H1 (cell line): ENCODE measurements around the gene PAX7. TPM values are rescaled to one million over a fixed set of nuclear protein-coding genes. Genes with fewer than 3 reads are reported as not detected.

Experiments
- CTCF ChIA-PET: fragments of 300-600 bp; sonication (Branson Sonifier 250); formaldehyde crosslinking; loops from one replicate; lab custom pipeline; 2021; ENCODE audit not compliant: partially characterized antibody; lab: Charles Lee
- POLR2A ChIA-PET: fragments of 300-600 bp; sonication (Branson Sonifier 250); formaldehyde crosslinking; loops from one replicate; lab custom pipeline; 2021; ENCODE audit warnings: inconsistent platforms; ENCODE audit not compliant: partially characterized antibody; lab: Charles Lee
- DNase-seq, 2 experiments: peaks; one replicate each; pipeline versions ENCODE4 v3.0.0 to v3.0.0-alpha.2; 2010 to 2022; ENCODE audit warnings: low spot score in 2 of 2, low read depth in 1 of 2, mixed read lengths in 1 of 2
- FAIRE-seq: peaks from 2 replicates; lab custom pipeline; 2011; peaks lifted over from hg19 to GRCh38; lab: Jason Lieb, UNC
- H2AFZ ChIP-seq: 2 replicates; pipeline ENCODE4 v1.8.1; 2012; ENCODE audit warnings: low read length, inconsistent platforms
- H2AK5ac ChIP-seq: 2 replicates; pipeline ENCODE4 v1.6.1; 2013; ENCODE audit warnings: low read depth, low read length
- H2BK120ac ChIP-seq: replicated peaks from 2 replicates; pipeline ENCODE3; 2013; ENCODE audit warnings: low read depth, low read length, inconsistent platforms
- H2BK12ac ChIP-seq: 2 replicates; pipeline ENCODE4 v1.6.1; 2013; ENCODE audit warnings: low read depth, low read length
- H2BK15ac ChIP-seq: 2 replicates; pipeline ENCODE4 v1.6.1; 2013; ENCODE audit warnings: low read length
- H2BK20ac ChIP-seq: 2 replicates; pipeline ENCODE4 v1.6.1; 2013; ENCODE audit warnings: low read length
- H2BK5ac ChIP-seq: 2 replicates; pipeline ENCODE4 v1.6.1; 2013; ENCODE audit warnings: low read depth, low read length
- H3K14ac ChIP-seq: 2 replicates; pipeline ENCODE4 v1.6.1; 2013; ENCODE audit warnings: inconsistent platforms; ENCODE audit not compliant: insufficient read length
- H3K18ac ChIP-seq: 2 replicates; pipeline ENCODE4 v1.6.1; 2013; ENCODE audit warnings: low read length; ENCODE audit errors: extremely low read depth
- H3K23ac ChIP-seq: 2 replicates; pipeline ENCODE4 v1.6.1; 2013; ENCODE audit warnings: inconsistent platforms; ENCODE audit not compliant: insufficient read length
- H3K23me2 ChIP-seq: 2 replicates; pipeline ENCODE4 v1.6.1; 2013; ENCODE audit warnings: low read depth, low read length
- H3K27ac ChIP-seq: 2 replicates; pipeline ENCODE4 v1.6.1; 2011; ENCODE audit warnings: low read depth, low read length, inconsistent platforms
- H3K27me3 ChIP-seq, 4 experiments: replicated peaks in 1 of 4; 1 replicate in 1 of 4; 2 replicates in 3 of 4; pipeline versions ENCODE4 v1.6.1 to v1.8.1; 2011 to 2013; ENCODE audit warnings: low read length in 3 of 4, mild to moderate bottlenecking in 3 of 4, inconsistent platforms in 2 of 4, mixed read lengths in 2 of 4, moderate library complexity in 1 of 4; ENCODE audit not compliant: control insufficient read depth in 3 of 4, insufficient read depth in 3 of 4; ENCODE audit errors: extremely low read depth in 1 of 4
- H3K36me3 ChIP-seq, 4 experiments: 2 replicates each; pipeline versions ENCODE4 v1.6.1 to v1.8.1; 2011 to 2013; ENCODE audit warnings: mild to moderate bottlenecking in 4 of 4, low read length in 3 of 4, moderate library complexity in 2 of 4, control low read depth in 1 of 4, inconsistent platforms in 1 of 4; ENCODE audit not compliant: insufficient read depth in 4 of 4, control insufficient read depth in 2 of 4
- H3K4ac ChIP-seq: replicated peaks from 2 replicates; pipeline ENCODE3; 2013; ENCODE audit warnings: low read length, low read depth, mixed read lengths, inconsistent platforms; ENCODE audit not compliant: insufficient read length
- H3K4me1 ChIP-seq, 4 experiments: replicated peaks in 1 of 4; 1 replicate in 1 of 4; 2 replicates in 3 of 4; pipeline versions ENCODE4 v1.6.1 to v1.8.1; 2011 to 2013; ENCODE audit warnings: low read length in 3 of 4, inconsistent platforms in 2 of 4, mixed read lengths in 1 of 4; ENCODE audit not compliant: insufficient read depth in 4 of 4, control insufficient read depth in 3 of 4
- H3K4me2 ChIP-seq, 2 experiments: 2 replicates each; pipeline versions ENCODE4 v1.6.1 to v1.8.1; 2011 to 2013; ENCODE audit warnings: low read depth in 2 of 2, low read length in 2 of 2, control low read depth in 1 of 2, inconsistent platforms in 1 of 2, mild to moderate bottlenecking in 1 of 2; ENCODE audit not compliant: insufficient read depth in 1 of 2
- H3K4me3 ChIP-seq, 4 experiments: fragments of 200-600, 300-600 bp in 1 of 4; sonication (generic), shearing (Covaris generic), sonication (Bioruptor Twin) in 1 of 4; 2 replicates each; pipeline versions ENCODE4 v1.5.1 to v1.8.1; 2011 to 2016; ENCODE audit warnings: low read length in 4 of 4, low read depth in 3 of 4, control low read depth in 2 of 4, inconsistent platforms in 2 of 4, mild to moderate bottlenecking in 2 of 4, mixed read lengths in 1 of 4, moderate library complexity in 1 of 4; ENCODE audit not compliant: insufficient read depth in 2 of 4; ENCODE audit errors: extremely low read depth in 1 of 4
- H3K56ac ChIP-seq: replicated peaks from 2 replicates; pipeline ENCODE3; 2013; ENCODE audit warnings: low read depth, mild to moderate bottlenecking, mixed read lengths, low read length, inconsistent platforms; ENCODE audit not compliant: insufficient read length
- H3K79me1 ChIP-seq: 2 replicates; pipeline ENCODE4 v1.6.1; 2013; ENCODE audit warnings: low read depth, low read length, control low read depth
- H3K79me2 ChIP-seq, 2 experiments: 2 replicates each; pipeline versions ENCODE4 v1.6.1 to v1.8.1; 2012 to 2013; ENCODE audit warnings: low read length in 2 of 2, mild to moderate bottlenecking in 2 of 2, inconsistent platforms in 1 of 2; ENCODE audit not compliant: insufficient read depth in 2 of 2, control insufficient read depth in 1 of 2
- H3K9ac ChIP-seq, 4 experiments: replicated peaks in 1 of 4; 1 replicate in 1 of 4; 2 replicates in 3 of 4; pipeline versions ENCODE4 v1.6.1 to v1.8.1; 2011 to 2013; ENCODE audit warnings: low read depth in 3 of 4, low read length in 3 of 4, control low read depth in 2 of 4, mild to moderate bottlenecking in 2 of 4, moderate library complexity in 2 of 4, inconsistent platforms in 1 of 4; ENCODE audit errors: extremely low read depth in 1 of 4
- H3K9me3 ChIP-seq, 2 experiments: 2 replicates each; pipeline versions ENCODE4 v1.6.1 to v1.8.1; 2012 to 2013; ENCODE audit warnings: mild to moderate bottlenecking in 2 of 2, moderate library complexity in 2 of 2, control low read depth in 1 of 2, inconsistent platforms in 1 of 2, low read depth in 1 of 2, low read length in 1 of 2, mixed read lengths in 1 of 2; ENCODE audit not compliant: insufficient read depth in 2 of 2
- H4K20me1 ChIP-seq, 2 experiments: replicated peaks in 1 of 2; 2 replicates each; pipeline versions ENCODE3 to v1.8.1; 2011 to 2013; ENCODE audit warnings: inconsistent platforms in 2 of 2, low read length in 2 of 2, mild to moderate bottlenecking in 1 of 2; ENCODE audit not compliant: insufficient read depth in 2 of 2, control insufficient read depth in 1 of 2
- H4K5ac ChIP-seq: 2 replicates; pipeline ENCODE4 v1.6.1; 2013; ENCODE audit warnings: low read length, low read depth, mixed read lengths, inconsistent platforms; ENCODE audit not compliant: insufficient read length
- H4K8ac ChIP-seq: 2 replicates; pipeline ENCODE4 v1.8.0; 2013; ENCODE audit warnings: mild to moderate bottlenecking, moderate library complexity, low read length, inconsistent platforms; ENCODE audit not compliant: insufficient read depth; ENCODE audit errors: extremely low read depth
- H4K91ac ChIP-seq: replicated peaks from 2 replicates; pipeline ENCODE3; 2013; ENCODE audit warnings: low read length, mixed read lengths, inconsistent platforms; ENCODE audit not compliant: insufficient read length
- CTCF ChIP-seq, 3 experiments: IDR thresholded peaks; 1 replicate in 2 of 3; 2 replicates in 1 of 3; pipeline versions ENCODE4 v1.5.1 to v1.6.1; 2011; ENCODE audit warnings: low read length in 3 of 3, mild to moderate bottlenecking in 3 of 3, inconsistent platforms in 2 of 3, low read depth in 1 of 3, moderate library complexity in 1 of 3; ENCODE audit not compliant: insufficient read depth in 1 of 3; ENCODE audit errors: control extremely low read depth in 1 of 3
- PHF8 ChIP-seq: fragments of 200-600 bp; sonication (generic); conservative IDR thresholded peaks from 2 replicates; pipeline ENCODE4 v1.7.1; 2012; ENCODE audit warnings: low read depth, mild to moderate bottlenecking, inconsistent platforms, low read length, moderate library complexity
- RFX5 ChIP-seq: IDR thresholded peaks from 2 replicates; pipeline ENCODE4 v1.6.1; 2011; ENCODE audit warnings: low read depth, low read length, improper control_type of control experiment, borderline replicate concordance
- RNF2 ChIP-seq: fragments of 200-900, 300-1000 bp; sonication (generic); IDR thresholded peaks from 2 replicates; pipeline ENCODE4 v1.7.1; 2016; ENCODE audit warnings: borderline replicate concordance, low read depth, mild to moderate bottlenecking, antibody characterized with exemption, low read length; ENCODE audit not compliant: poor library complexity, severe bottlenecking; ENCODE audit errors: missing control alignments
- TAF1 ChIP-seq: IDR thresholded peaks from 2 replicates; pipeline ENCODE4 v1.6.1; 2011; ENCODE audit warnings: mild to moderate bottlenecking, low read depth, low read length
- TAF7 ChIP-seq: optimal IDR thresholded peaks from 2 replicates; pipeline ENCODE3; 2011; ENCODE audit warnings: low read depth, mild to moderate bottlenecking, inconsistent platforms, low read length, moderate library complexity, borderline replicate concordance
- YY1 ChIP-seq: IDR thresholded peaks from 2 replicates; pipeline ENCODE4 v1.6.1; 2011; ENCODE audit warnings: low read depth, mild to moderate bottlenecking, low read length
- ZNF274 ChIP-seq: IDR thresholded peaks from 2 replicates; pipeline ENCODE4 v1.7.0; 2012; ENCODE audit warnings: low read length, borderline replicate concordance; ENCODE audit errors: extremely low read depth
- WGBS, 2 experiments: shearing (Covaris generic) in 1 of 2; methylation state at CpG; one replicate each; pipeline versions ENCODE4 v1.1.6 to v1.1.7; 2013 to 2015; ENCODE audit warnings: low lambda C conversion rate in 2 of 2, mixed read lengths in 2 of 2, inconsistent platforms in 1 of 2, low coverage in 1 of 2, missing lambda C conversion rate in 1 of 2; ENCODE audit not compliant: insufficient replicate concordance in 2 of 2, insufficient coverage in 1 of 2, insufficient read length in 1 of 2; ENCODE audit errors: extremely low coverage in 1 of 2, missing lambda C conversion rate in 1 of 2; 5-methylcytosine and 5-hydroxymethylcytosine counted together
- polyA plus RNA-seq, 7 experiments: library from polyadenylated mRNA; depleted of rRNA in 3 of 7; stranded (reverse) in 5 of 7; unstranded in 2 of 7; fragments of >200 nt in 5 of 7; fragments of 200-250 nt in 2 of 7; gene quantifications; 1 replicate in 5 of 7; 2 replicates in 1 of 7; 4 replicates in 1 of 7; pipeline versions ENCODE4 v1.2.1 to v1.2.3, GENCODE V29; 2011 to 2013; ENCODE audit warnings: missing spikeins in 2 of 7, mixed read lengths in 2 of 7
- total RNA-seq: library from RNA; stranded (reverse); fragmentation: NEBNext Ultra II Directional; extraction: Animal tissue kit (Norgen Biotek cat#: 25700); gene quantifications from 2 replicates; pipeline ENCODE4 v1.2.1, GENCODE V29; 2021

Gene PAX7
- total and polyA plus RNA-seq, 2 of the 8 experiments (the other 6 are each of a cell fraction or from before 2014, with no cell fraction given) = not detected

- H4K91ac ChIP-seq = no peak overlapping the region
- H3K36me3 ChIP-seq = no peaks in the 10 kb centered on the region
- H4K20me1 ChIP-seq = peaks cover 0 to 2% of the 10 kb centered on the region in 2 experiments
- H4K8ac ChIP-seq = no peak overlapping the region; the same call in 1 of the 2 replicates
- H3K14ac ChIP-seq = no peak overlapping the region
- peaks cover 0 to 4% (median 0%) of the 10 kb centered on the region in 4 experiments; a peak in 3 of 7 replicates for H3K4me1 ChIP-seq
- H2AFZ ChIP-seq = peak overlapping the region; percentile 83; the same call in 1 of the 2 replicates
- H2BK15ac ChIP-seq = no peak overlapping the region
- no peak overlapping the region for H2BK120ac ChIP-seq
- H2BK12ac ChIP-seq = no peak overlapping the region
- no peak overlapping the region for H3K56ac ChIP-seq
- H3K27ac ChIP-seq = no peak overlapping the region
- no peaks in the 10 kb centered on the region for H3K79me2 ChIP-seq
- no peak overlapping the region for H3K4ac ChIP-seq
- H3K18ac ChIP-seq = 0 out of 2 replicates have a peak overlapping the region, but pooled peaks have one; percentile 11
- POLR2A ChIA-PET = interaction anchor here (3.0 kb wide), 1 partner anchor 10 kb away, joined by 12 read pairs; no protein-coding TSS in a partner anchor
- no peak overlapping the region for H2BK5ac ChIP-seq
- no peak overlapping the region for H4K5ac ChIP-seq
- H2BK20ac ChIP-seq = no peak overlapping the region
- H3K23me2 ChIP-seq = no peaks in the 10 kb centered on the region; the same call in 1 of the 2 replicates
- CTCF ChIA-PET = interaction anchor here (0.8 to 1.8 kb wide), 11 partner anchors 10 to 170 kb away, joined by 3 to 9 read pairs (median 3); no protein-coding TSS in a partner anchor
- 66% methylated on average over 21 of the region's 21 CpGs; no CpG with 5 or more reads in 1 of the 2 experiments for WGBS, 2 experiments
- peaks cover 0 to 8% (median 4%) of the 10 kb centered on the region in 4 experiments; a peak in 5 of 7 replicates for H3K27me3 ChIP-seq
- FAIRE-seq (no peak), DNase-seq (peak in 1 of 2 experiments; percentile 65)
- no peak overlapping the region for H2AK5ac ChIP-seq
- no peak overlapping the region for H3K23ac ChIP-seq
- H3K4me2 ChIP-seq = peak overlapping the region in 1 of 2 experiments; percentile 33; a peak in 2 of 4 replicates
- H3K4me3 ChIP-seq = peak overlapping the region in 1 of 4 experiments; percentile 4; a peak in 1 of 8 replicates
- H3K79me1 ChIP-seq = no peaks in the 10 kb centered on the region
- H3K9me3 ChIP-seq = no peaks in the 10 kb centered on the region
- H3K9ac ChIP-seq = no peak overlapping the region
- TF ChIP-seq PHF8 = no peak
- TF ChIP-seq TAF7 = no peak
- TF ChIP-seq ZNF274 = no peak
- TF ChIP-seq CTCF (IDR thresholded peaks at IDR 0.05; ENCODE audit: control extremely low read depth in 1 of 3, insufficient read depth in 1 of 3, low read depth in 1 of 3, low read length in 3 of 3) = peak; percentile 41 to 56 (median 49); a peak in 3 of 4 replicates
- no peak for TF ChIP-seq RNF2
- 0 out of 2 replicates have a peak, but pooled peaks have one; percentile 38 for TF ChIP-seq YY1
- TF ChIP-seq RFX5 = no peak
- TF ChIP-seq TAF1 = no peak
Measured at GRCh38 chr1:18703041-18703621, 72.5 kb downstream of the PAX7 start.
